HFFc6 (cell line): ENCODE measurements around the gene IQSEC3. TPM values are rescaled to one million over a fixed set of nuclear protein-coding genes. Genes with fewer than 3 reads are reported as not detected.

Source experiments
- DNase-seq: peaks from one replicate; pipeline ENCODE4 v3.0.0-alpha.2; 2018
- H3K27ac Mint-ChIP-seq: 2 replicates; pipeline ENCODE4 v1.8.0; 2020; ENCODE audit warnings: mild to moderate bottlenecking, mixed read lengths
- H3K27me3 Mint-ChIP-seq: 2 replicates; pipeline ENCODE4 v1.8.0; 2021; ENCODE audit warnings: mild to moderate bottlenecking, moderate library complexity, mixed read lengths; ENCODE audit not compliant: insufficient read depth
- H3K36me3 Mint-ChIP-seq: 2 replicates; pipeline ENCODE4 v1.8.0; 2021; ENCODE audit warnings: low read depth, mixed read lengths
- H3K4me1 Mint-ChIP-seq: 2 replicates; pipeline ENCODE4 v1.8.0; 2020; ENCODE audit warnings: low read depth, mixed read lengths
- H3K4me3 Mint-ChIP-seq: 2 replicates; pipeline ENCODE4 v1.8.0; 2020; ENCODE audit warnings: mild to moderate bottlenecking, moderate library complexity, mixed read lengths
- H3K9me3 Mint-ChIP-seq: 2 replicates; pipeline ENCODE4 v1.8.0; 2020; ENCODE audit warnings: mild to moderate bottlenecking, mixed read lengths
- CTCF ChIP-seq: fragments of 200-600 bp; sonication (generic); IDR thresholded peaks from 2 replicates; pipeline ENCODE4 v1.5.0; 2021; ENCODE audit warnings: antibody characterized with exemption, mild to moderate bottlenecking
- total RNA-seq, 6 experiments: library from RNA; stranded (reverse); fragmentation: NEBNext Ultra II Directional; extraction: Animal tissue kit (Norgen Biotek cat#: 25700); gene quantifications; 2 replicates in 1 of 6; 3 replicates in 5 of 6; pipeline ENCODE4 v1.2.3, GENCODE V29; 2021

The IQSEC3 gene
- total RNA-seq, 6 experiments from 2014 or later, result not detected

GRCh38 chr12:96543-96942, 30.0 kb downstream of the IQSEC3 start:
- TF ChIP-seq CTCF, result no peak
- Mint-ChIP-seq H3K27ac (no peak overlapping the region), H3K4me1 (peaks cover 13% of the 10 kb centered on the region; the same call in 1 of the 2 replicates), H3K9me3 (no peaks in the 10 kb centered on the region), H3K4me3 (no peak overlapping the region), H3K27me3 (peaks cover 51% of the 10 kb centered on the region), H3K36me3 (no peaks in the 10 kb centered on the region; the same call in 1 of the 2 replicates)
- no peak for DNase-seq

- Mint-ChIP-seq H3K4me1 (peaks cover 13% of the 10 kb centered on the region; the same call in 1 of the 2 replicates), H3K4me3 (no peak overlapping the region), H3K27ac (no peak overlapping the region), H3K36me3 (peaks cover 8% of the 10 kb centered on the region; the same call in 1 of the 2 replicates), H3K27me3 (peaks cover 47% of the 10 kb centered on the region), H3K9me3 (peaks cover 8% of the 10 kb centered on the region)
- no peak for DNase-seq
- no peak for TF ChIP-seq CTCF
These were observed 32.4 kb downstream of the IQSEC3 start for GRCh38 chr12:98924-99352.

GRCh38 chr12:99605-100004, 33.0 kb downstream of the IQSEC3 start:
- no peak for TF ChIP-seq CTCF
- DNase-seq, result no peak
- Mint-ChIP-seq H3K27ac (no peak overlapping the region), H3K36me3 (peaks cover 11% of the 10 kb centered on the region; the same call in 1 of the 2 replicates), H3K27me3 (peaks cover 43% of the 10 kb centered on the region), H3K9me3 (peaks cover 10% of the 10 kb centered on the region), H3K4me3 (no peak overlapping the region), H3K4me1 (peaks cover 13% of the 10 kb centered on the region; the same call in 1 of the 2 replicates)

- no peak overlapping the region for H3K4me3 Mint-ChIP-seq
- DNase-seq, result no peak
- H3K36me3 Mint-ChIP-seq, result peaks cover 11% of the 10 kb centered on the region; the same call in 1 of the 2 replicates
- peaks cover 10% of the 10 kb centered on the region for H3K9me3 Mint-ChIP-seq
- no peak for TF ChIP-seq CTCF
- H3K27me3 Mint-ChIP-seq, result peaks cover 57% of the 10 kb centered on the region
- no peak overlapping the region for H3K27ac Mint-ChIP-seq
- H3K4me1 Mint-ChIP-seq, result peaks cover 13% of the 10 kb centered on the region; the same call in 1 of the 2 replicates
These were observed 35.7 kb downstream of the IQSEC3 start for GRCh38 chr12:101969-102878.

- Mint-ChIP-seq H3K4me3 (no peak overlapping the region), H3K9me3 (peaks cover 10% of the 10 kb centered on the region), H3K4me1 (peaks cover 13% of the 10 kb centered on the region; the same call in 1 of the 2 replicates), H3K27me3 (peaks cover 52% of the 10 kb centered on the region), H3K36me3 (peaks cover 11% of the 10 kb centered on the region; the same call in 1 of the 2 replicates), H3K27ac (no peak overlapping the region)
- no peak for DNase-seq
- TF ChIP-seq CTCF, result no peak
These were observed 36.3 kb downstream of the IQSEC3 start for GRCh38 chr12:102879-103168.
